ENCODE measurements around the gene PROKR2. TPM values are rescaled to one million over a fixed set of nuclear protein-coding genes. Genes with fewer than 3 reads are reported as not detected.

Gene PROKR2
- total RNA-seq, 1 experiment from 2014 or later: not detected

DNA sequence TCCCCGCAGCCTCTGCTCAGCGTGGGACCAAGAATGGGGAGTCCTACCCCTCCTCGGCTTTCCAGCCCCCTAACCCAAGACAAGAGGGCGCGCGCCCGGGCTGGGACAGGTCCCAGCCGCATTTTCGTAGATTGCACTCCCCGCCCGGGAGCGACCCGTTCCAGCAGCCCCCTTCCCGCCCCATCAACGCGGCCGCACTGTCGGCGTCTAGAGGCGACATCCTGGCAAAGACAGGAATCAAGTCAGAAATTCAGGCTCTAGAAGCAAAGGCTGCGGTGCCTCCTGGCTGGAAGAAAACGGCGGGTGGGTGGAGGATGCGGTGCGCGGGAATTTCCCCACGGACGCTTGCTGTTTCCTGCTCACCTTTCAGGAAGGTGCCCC lies 957 bp downstream of the PROKR2 start:
- Histone ChIP-seq H3K4me1 (replicated peaks; ENCODE audit: insufficient read depth) (no peaks in the 10 kb centered on the region), H3K4me2 (no peak overlapping the region), H2AFZ (no peak overlapping the region), H3K36me3 (ENCODE audit: low read depth) (no peaks in the 10 kb centered on the region), H3K79me2 (ENCODE audit: low read depth) (no peaks in the 10 kb centered on the region), H3F3A (ENCODE audit: insufficient read depth, low read depth) (no peaks in the 10 kb centered on the region), H3K9me2 (ENCODE audit: insufficient read depth) (no peaks in the 10 kb centered on the region), H4K20me1 (ENCODE audit: insufficient read depth) (no peaks in the 10 kb centered on the region), H3K27me3 (ENCODE audit: insufficient read depth, low read depth) (peaks cover 64% of the 10 kb centered on the region), H3K4me3 (no peak overlapping the region), H3K27ac (no peak overlapping the region), H3K9me3 (ENCODE audit: insufficient read depth, low read depth) (no peaks in the 10 kb centered on the region)
- BruUV-seq (replicated peaks): no TSS peak
- ChIA-PET CTCF (no interaction called here), POLR2A (ENCODE audit: unreplicated experiment) (no interaction called here)
- intact Hi-C loops (cut with micrococcal nuclease; ENCODE audit: unreplicated experiment): no loop called here
- DNase-seq: no peak
- no peak for TF ChIP-seq EZH2 (IDR thresholded peaks at IDR 0.05; ENCODE audit: low read depth)
- TF ChIP-seq CTCF (conservative IDR thresholded peaks at IDR 0.05): no peak

GRCh38 chr20:5313916-5314315 lies 2.8 kb downstream of the PROKR2 start:
- BruUV-seq (replicated peaks): no TSS peak
- no peak overlapping the region for H3K4me3 ChIP-seq
- peaks cover 4% of the 10 kb centered on the region; the same call in 1 of the 2 replicates for H3K9me3 ChIP-seq (ENCODE audit: insufficient read depth, low read depth)
- H3K9me2 ChIP-seq (ENCODE audit: insufficient read depth): no peaks in the 10 kb centered on the region
- ChIA-PET POLR2A (ENCODE audit: unreplicated experiment) (no interaction called here), CTCF (no interaction called here)
- no peak overlapping the region for H3K27ac ChIP-seq
- no peaks in the 10 kb centered on the region for H3K79me2 ChIP-seq (ENCODE audit: low read depth)
- no peaks in the 10 kb centered on the region for H3F3A ChIP-seq (ENCODE audit: insufficient read depth, low read depth)
- no peak overlapping the region for H3K4me2 ChIP-seq
- intact Hi-C loops (cut with micrococcal nuclease; ENCODE audit: unreplicated experiment): no loop called here
- no peak overlapping the region for H2AFZ ChIP-seq
- peaks cover 48% of the 10 kb centered on the region for H3K27me3 ChIP-seq (ENCODE audit: insufficient read depth, low read depth)
- TF ChIP-seq CTCF (conservative IDR thresholded peaks at IDR 0.05) (no peak), EZH2 (IDR thresholded peaks at IDR 0.05; ENCODE audit: low read depth) (no peak)
- H4K20me1 ChIP-seq (ENCODE audit: insufficient read depth): no peaks in the 10 kb centered on the region
- no peaks in the 10 kb centered on the region for H3K4me1 ChIP-seq (replicated peaks; ENCODE audit: insufficient read depth)
- H3K36me3 ChIP-seq (ENCODE audit: low read depth): no peaks in the 10 kb centered on the region
- DNase-seq: no peak

GRCh38 chr20:5312518-5312917 lies 4.2 kb downstream of the PROKR2 start:
- no TSS peak for BruUV-seq (replicated peaks)
- Histone ChIP-seq H3K4me3 (no peak overlapping the region), H3K9me3 (ENCODE audit: insufficient read depth, low read depth) (peaks cover 4% of the 10 kb centered on the region), H3K9me2 (ENCODE audit: insufficient read depth) (no peaks in the 10 kb centered on the region), H4K20me1 (ENCODE audit: insufficient read depth) (no peaks in the 10 kb centered on the region), H3K36me3 (ENCODE audit: low read depth) (no peaks in the 10 kb centered on the region), H3K27ac (no peak overlapping the region), H3K27me3 (ENCODE audit: insufficient read depth, low read depth) (peaks cover 34% of the 10 kb centered on the region), H2AFZ (no peak overlapping the region), H3K79me2 (ENCODE audit: low read depth) (no peaks in the 10 kb centered on the region), H3K4me2 (no peak overlapping the region), H3F3A (ENCODE audit: insufficient read depth, low read depth) (no peaks in the 10 kb centered on the region), H3K4me1 (replicated peaks; ENCODE audit: insufficient read depth) (no peaks in the 10 kb centered on the region)
- ChIA-PET POLR2A (ENCODE audit: unreplicated experiment) (no interaction called here), CTCF (no interaction called here)
- intact Hi-C loops (cut with micrococcal nuclease; ENCODE audit: unreplicated experiment): no loop called here
- no peak for TF ChIP-seq EZH2 (IDR thresholded peaks at IDR 0.05; ENCODE audit: low read depth)
- TF ChIP-seq CTCF (conservative IDR thresholded peaks at IDR 0.05): no peak
- DNase-seq: no peak

Data from PC-9 (cell line).